GM19328 (cell line): Measurements from ENCODE around the gene ARL15.

Experiments
- ATAC-seq: cut with Tn5 transposase; IDR thresholded peaks from one replicate; pipeline ENCODE4 v1.9.1; 2021; ENCODE audit warnings: mild to moderate bottlenecking, moderate library complexity; ENCODE audit not compliant: unreplicated experiment

ARL15 gene

GRCh38 chr5:53917095-53917494 lies 393.3 kb downstream of the ARL15 start:
- no peak for ATAC-seq

- no peak for ATAC-seq
These were observed 395.3 kb downstream of the ARL15 start for GRCh38 chr5:53915120-53915519.

- ATAC-seq: no peak
These were observed 396.4 kb downstream of the ARL15 start for GRCh38 chr5:53913941-53914340.

- no peak for ATAC-seq
These were observed 401.6 kb downstream of the ARL15 start for GRCh38 chr5:53908757-53909156.

- no peak for ATAC-seq
These were observed 402.5 kb downstream of the ARL15 start for GRCh38 chr5:53907827-53908226.

GRCh38 chr5:53906736-53907135 lies 403.6 kb downstream of the ARL15 start:
- no peak for ATAC-seq

- ATAC-seq: no peak
These were observed 408.0 kb downstream of the ARL15 start for GRCh38 chr5:53902296-53902907.

GRCh38 chr5:53900677-53901076 lies 409.7 kb downstream of the ARL15 start:
- no peak for ATAC-seq

GRCh38 chr5:53895091-53895683 lies 415.2 kb downstream of the ARL15 start:
- ATAC-seq: no peak

- ATAC-seq: no peak
These were observed 416.7 kb downstream of the ARL15 start for GRCh38 chr5:53893626-53894025.

GRCh38 chr5:53892224-53892623 lies 418.1 kb downstream of the ARL15 start:
- ATAC-seq: no peak

- ATAC-seq: no peak
These were observed 419.2 kb downstream of the ARL15 start for GRCh38 chr5:53891159-53891558.

- no peak for ATAC-seq
These were observed 419.9 kb downstream of the ARL15 start for GRCh38 chr5:53890490-53890889.

- no peak for ATAC-seq
These were observed 425.5 kb downstream of the ARL15 start for GRCh38 chr5:53884844-53885243.

GRCh38 chr5:53884417-53884816 lies 426.0 kb downstream of the ARL15 start:
- ATAC-seq: no peak

GRCh38 chr5:53882676-53883031 lies 427.7 kb downstream of the ARL15 start:
- ATAC-seq: no peak

- ATAC-seq: no peak
These were observed 428.2 kb downstream of the ARL15 start for GRCh38 chr5:53882006-53882675.

GRCh38 chr5:53879708-53880323 lies 430.6 kb downstream of the ARL15 start:
- ATAC-seq: no peak

GRCh38 chr5:53878015-53878414 lies 432.4 kb downstream of the ARL15 start:
- ATAC-seq: no peak

- ATAC-seq: no peak
These were observed 433.1 kb downstream of the ARL15 start for GRCh38 chr5:53877243-53877642.

- ATAC-seq: no peak
These were observed 436.0 kb downstream of the ARL15 start for GRCh38 chr5:53874409-53874808.

GRCh38 chr5:53873235-53873634 lies 437.1 kb downstream of the ARL15 start:
- no peak for ATAC-seq
